DND-41 (cell line): ENCODE results near the gene MAP2K2.

Experiments used
- ATAC-seq: fragments of 200-7000 bp; cut with Tn5 transposase; 3 replicates; pipeline ENCODE4 v1.9.1; 2021; ENCODE audit warnings: low read depth; ENCODE audit not compliant: insufficient read depth
- DNase-seq: peaks from one replicate; pipeline ENCODE4 v3.0.0-alpha.2; 2020
- H2AFZ ChIP-seq: 2 replicates; pipeline ENCODE4 v1.6.0; 2012; ENCODE audit warnings: low read depth, low read length
- H3K27ac ChIP-seq: 2 replicates; pipeline ENCODE4 v1.5.1; 2012; ENCODE audit warnings: low read length, inconsistent platforms
- H3K27me3 ChIP-seq: fragments of 200-600 bp; sonication (generic); 2 replicates; pipeline ENCODE4 v1.6.0; 2012; ENCODE audit warnings: low read length, mild to moderate bottlenecking, inconsistent platforms; ENCODE audit not compliant: insufficient read depth, poor library complexity
- H3K36me3 ChIP-seq: 2 replicates; pipeline ENCODE4 v1.5.1; 2012; ENCODE audit warnings: low read length, inconsistent platforms; ENCODE audit not compliant: insufficient read depth
- H3K4me1 ChIP-seq: 2 replicates; pipeline ENCODE4 v1.5.1; 2012; ENCODE audit warnings: mild to moderate bottlenecking, low read length; ENCODE audit not compliant: insufficient read depth
- H3K4me2 ChIP-seq: 2 replicates; pipeline ENCODE4 v1.6.0; 2012; ENCODE audit warnings: mild to moderate bottlenecking, moderate library complexity, low read length, inconsistent platforms; ENCODE audit not compliant: insufficient read depth
- H3K4me3 ChIP-seq, 2 experiments: fragments of 200-600 bp in 1 of 2; shearing (Covaris generic) in 1 of 2; 2 replicates each; pipeline ENCODE4 v1.5.1; 2012 to 2016; ENCODE audit warnings: inconsistent platforms in 2 of 2, low read length in 2 of 2, mild to moderate bottlenecking in 2 of 2, low read depth in 1 of 2, moderate library complexity in 1 of 2
- H3K79me2 ChIP-seq: 2 replicates; pipeline ENCODE4 v1.6.0; 2012; ENCODE audit warnings: low read length, inconsistent platforms; ENCODE audit not compliant: insufficient read depth
- H3K9ac ChIP-seq: 2 replicates; pipeline ENCODE4 v1.6.0; 2012; ENCODE audit warnings: low read depth, mild to moderate bottlenecking, inconsistent platforms, low read length, moderate library complexity
- H3K9me3 ChIP-seq: 2 replicates; pipeline ENCODE4 v1.5.1; 2012; ENCODE audit warnings: low read length, moderate library complexity, mild to moderate bottlenecking, inconsistent platforms; ENCODE audit not compliant: insufficient read depth, severe bottlenecking
- H4K20me1 ChIP-seq: 2 replicates; pipeline ENCODE4 v1.6.0; 2012; ENCODE audit warnings: low read length; ENCODE audit not compliant: insufficient read depth
- EZH2 ChIP-seq: IDR thresholded peaks from 3 replicates; pipeline ENCODE4 v1.6.1; 2012; ENCODE audit warnings: borderline replicate concordance, low read depth, mild to moderate bottlenecking, moderate library complexity, low read length, inconsistent platforms; ENCODE audit not compliant: severe bottlenecking
- TF ChIP-seq, protein P1 (sequence below): IDR thresholded peaks from 2 replicates; pipeline ENCODE4 v1.5.1; 2012; ENCODE audit warnings: borderline replicate concordance, low read length, moderate library complexity, mild to moderate bottlenecking; ENCODE audit not compliant: poor library complexity, severe bottlenecking; ENCODE audit errors: extremely low read depth

MAP2K2 gene

DNA sequence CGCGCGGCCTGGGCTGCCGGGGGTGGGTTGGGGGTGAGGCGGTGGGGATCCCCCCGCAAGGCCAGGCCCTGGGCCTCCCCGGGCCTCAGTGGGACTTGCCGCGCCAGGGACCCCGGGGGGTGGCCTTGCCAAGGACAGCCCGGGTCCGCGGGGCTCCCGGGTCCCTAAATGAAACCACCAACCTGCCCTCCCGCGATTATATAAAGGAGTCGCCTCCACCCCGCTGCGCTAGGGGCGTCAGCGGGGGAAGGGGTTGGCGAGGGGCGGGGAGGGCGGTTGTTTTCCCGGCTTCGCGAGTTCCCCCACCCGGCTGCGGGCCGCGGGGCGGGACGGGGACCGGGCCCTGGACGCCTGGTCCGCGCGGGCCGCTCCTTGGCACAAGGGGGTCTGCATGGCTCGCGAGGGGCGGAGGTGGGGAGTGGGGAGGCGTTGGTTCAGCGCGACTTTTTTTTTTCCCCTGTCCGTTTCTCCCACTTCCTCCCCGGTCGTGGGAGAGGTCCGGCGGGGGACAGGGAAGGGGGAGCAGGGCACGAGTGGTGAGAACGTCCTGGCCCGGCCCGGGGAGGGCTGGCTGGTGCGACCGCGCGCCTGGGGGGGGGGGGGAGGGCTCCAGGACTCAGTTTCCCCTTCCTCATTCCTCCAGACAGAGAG lies 56.4 kb downstream of the MAP2K2 start:
- no peak for TF ChIP-seq EZH2
- TF ChIP-seq, protein P1, sequence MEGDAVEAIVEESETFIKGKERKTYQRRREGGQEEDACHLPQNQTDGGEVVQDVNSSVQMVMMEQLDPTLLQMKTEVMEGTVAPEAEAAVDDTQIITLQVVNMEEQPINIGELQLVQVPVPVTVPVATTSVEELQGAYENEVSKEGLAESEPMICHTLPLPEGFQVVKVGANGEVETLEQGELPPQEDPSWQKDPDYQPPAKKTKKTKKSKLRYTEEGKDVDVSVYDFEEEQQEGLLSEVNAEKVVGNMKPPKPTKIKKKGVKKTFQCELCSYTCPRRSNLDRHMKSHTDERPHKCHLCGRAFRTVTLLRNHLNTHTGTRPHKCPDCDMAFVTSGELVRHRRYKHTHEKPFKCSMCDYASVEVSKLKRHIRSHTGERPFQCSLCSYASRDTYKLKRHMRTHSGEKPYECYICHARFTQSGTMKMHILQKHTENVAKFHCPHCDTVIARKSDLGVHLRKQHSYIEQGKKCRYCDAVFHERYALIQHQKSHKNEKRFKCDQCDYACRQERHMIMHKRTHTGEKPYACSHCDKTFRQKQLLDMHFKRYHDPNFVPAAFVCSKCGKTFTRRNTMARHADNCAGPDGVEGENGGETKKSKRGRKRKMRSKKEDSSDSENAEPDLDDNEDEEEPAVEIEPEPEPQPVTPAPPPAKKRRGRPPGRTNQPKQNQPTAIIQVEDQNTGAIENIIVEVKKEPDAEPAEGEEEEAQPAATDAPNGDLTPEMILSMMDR, result peak; percentile 17
- H3K9ac ChIP-seq, result peak overlapping the region; percentile 99
- ATAC-seq, result peak; percentile 11

DNA sequence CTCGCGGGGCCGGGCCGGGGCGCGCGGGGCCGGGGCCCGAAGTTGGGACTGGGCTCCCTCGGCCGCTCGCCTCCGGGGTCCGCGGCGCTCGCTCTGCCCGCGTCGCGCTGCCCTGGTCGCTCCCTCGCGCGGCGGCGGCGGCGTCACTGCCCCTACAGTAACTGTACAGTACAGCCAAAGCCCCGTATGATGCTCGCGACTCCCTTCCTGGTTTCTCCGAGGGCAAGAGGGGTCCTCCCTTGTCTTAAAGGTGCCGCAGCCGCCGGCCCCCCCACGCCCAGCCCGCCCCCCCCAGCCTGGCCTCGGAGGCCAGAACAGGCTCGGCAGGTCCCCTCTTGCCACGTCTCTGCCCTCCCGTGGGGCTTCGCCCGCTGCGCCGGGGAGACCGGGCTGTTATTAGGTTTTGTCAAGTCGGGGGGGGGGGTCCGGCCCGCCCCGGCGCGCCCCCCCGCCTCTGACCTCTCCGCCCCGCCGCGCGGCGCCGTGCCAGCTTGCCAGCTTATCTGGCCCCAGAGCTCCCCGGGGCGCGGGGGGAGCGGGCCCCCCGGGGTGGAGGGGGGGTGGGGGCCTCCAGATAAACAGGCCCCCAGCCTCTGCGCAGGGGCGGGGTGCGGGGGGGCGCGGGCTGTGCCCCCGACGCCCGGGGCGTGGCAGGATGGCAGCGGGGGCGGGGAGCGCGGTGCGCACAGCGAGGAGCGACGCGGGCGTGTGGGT lies 57.1 kb downstream of the MAP2K2 start, which contains the start of gene ZBTB7A:
TSS of gene ZBTB7A (minus strand) at position 218 of the 714 bp plus-strand sequence. CDS start 11,667 bp downstream, outside the sequence.
- Histone ChIP-seq H4K20me1 (peaks cover 31% of the 10 kb centered on the region), H3K4me2 (peak within 1 kb of the TSS; percentile 58), H3K79me2 (peaks cover 48% of the 10 kb centered on the region), H3K4me3 (peak within 1 kb of the TSS; percentile 78 to 94), H3K27ac (peak within 1 kb of the TSS; percentile 90), H3K9ac (peak within 1 kb of the TSS; percentile 99), H2AFZ (peak within 1 kb of the TSS; percentile 73), H3K9me3 (no peaks in the 10 kb centered on the region), H3K4me1 (peaks cover 37% of the 10 kb centered on the region), H3K36me3 (peaks cover 30% of the 10 kb centered on the region), H3K27me3 (no peaks in the 10 kb centered on the region)
- TF ChIP-seq EZH2, result no peak
- DNase-seq (peak; percentile 84), ATAC-seq (peak; percentile 50)

More for the DNA sequence above, 56.4 kb downstream of the MAP2K2 start:
- no peaks in the 10 kb centered on the region for H3K27me3 ChIP-seq
- peaks cover 41% of the 10 kb centered on the region for H3K79me2 ChIP-seq
- H3K27ac ChIP-seq, result peak overlapping the region; percentile 74
- H3K9me3 ChIP-seq, result no peaks in the 10 kb centered on the region
- no peak for DNase-seq
- peaks cover 36% of the 10 kb centered on the region for H3K4me1 ChIP-seq
- peak overlapping the region; percentile 78 to 94 for H3K4me3 ChIP-seq
- H4K20me1 ChIP-seq, result peaks cover 24% of the 10 kb centered on the region
- H3K4me2 ChIP-seq, result peak overlapping the region; percentile 58
- H2AFZ ChIP-seq, result peak overlapping the region; percentile 73
- H3K36me3 ChIP-seq, result peaks cover 23% of the 10 kb centered on the region

DNA sequence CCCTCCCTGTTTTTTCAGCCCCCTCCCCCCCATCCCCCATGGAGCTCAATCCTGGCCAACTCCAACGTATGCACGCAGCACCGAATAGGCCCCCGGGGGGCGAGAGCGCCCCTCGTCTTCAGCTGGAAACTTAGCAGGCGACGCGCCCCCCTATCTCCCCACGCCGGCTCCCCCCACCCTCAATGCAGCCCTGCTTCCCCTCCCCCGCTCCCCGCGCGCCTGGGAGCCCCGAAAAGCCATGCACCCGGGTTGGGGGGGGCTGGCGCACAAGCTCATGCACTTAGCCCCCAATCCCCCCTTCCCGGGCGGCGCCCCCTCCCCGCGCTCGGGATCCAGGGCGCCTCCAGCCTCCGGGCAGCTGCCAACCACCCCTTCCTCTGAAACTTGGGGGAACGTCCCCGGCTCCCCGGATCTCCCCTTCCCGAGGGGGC lies 57.7 kb downstream of the MAP2K2 start:
- H3K27ac ChIP-seq, result peak overlapping the region; percentile 90
- H2AFZ ChIP-seq, result peak overlapping the region; percentile 64
- TF ChIP-seq, protein P1, result peak; percentile 42
- no peak for TF ChIP-seq EZH2
- H3K4me2 ChIP-seq, result peak overlapping the region; percentile 58
- H3K36me3 ChIP-seq, result peaks cover 35% of the 10 kb centered on the region
- peaks cover 38% of the 10 kb centered on the region for H4K20me1 ChIP-seq
- no peaks in the 10 kb centered on the region for H3K9me3 ChIP-seq
- H3K4me3 ChIP-seq, result peak overlapping the region; percentile 78 to 94; a peak in 3 of 4 replicates
- H3K79me2 ChIP-seq, result peaks cover 55% of the 10 kb centered on the region
- ATAC-seq (peak; percentile 2; the same call in 2 of the 3 replicates), DNase-seq (no peak)
- H3K9ac ChIP-seq, result peak overlapping the region; percentile 99
- no peaks in the 10 kb centered on the region for H3K27me3 ChIP-seq
- peaks cover 40% of the 10 kb centered on the region for H3K4me1 ChIP-seq
